Gastrocnemius medialis (tissue), 4 donors: ENCODE measurements around the gene C5AR1. TPM values are rescaled to one million over a fixed set of nuclear protein-coding genes. Genes with fewer than 3 reads are reported as not detected.
"Not testable (repeated sequence)": the region's sequence is repeated elsewhere in the genome, so short reads cannot be mapped to it uniquely, and the experiment has no call there.

ENCODE experiments used
- ATAC-seq, 2 donors: fragments of 150-250 bp; one replicate each; pipeline ENCODE4 v1.9.1; 2016
- DNase-seq, 2 donors: peaks; one replicate each; pipeline ENCODE4 v3.0.0-alpha.2; 2019
- H3K27ac ChIP-seq, 4 donors: fragments of 200-600 bp; sonication (generic); 1 replicate in 1 of 4; 2 replicates in 3 of 4; pipeline ENCODE4 v1.5.1; 2016 to 2018; ENCODE audit warnings: mild to moderate bottlenecking in 2 of 4, moderate library complexity in 1 of 4
- H3K27me3 ChIP-seq, 3 donors: fragments of 200-600 bp; sonication (generic) in 2 of 3; 1 replicate in 1 of 3; 2 replicates in 2 of 3; pipeline versions ENCODE4 v1.5.1 to v1.6.0; 2016 to 2019; ENCODE audit warnings: mild to moderate bottlenecking in 1 of 3, moderate library complexity in 1 of 3
- H3K36me3 ChIP-seq, 2 donors: fragments of 200-600 bp; sonication (generic) in 1 of 2; one replicate each; pipeline ENCODE4 v1.5.1; 2017 to 2018
- H3K4me1 ChIP-seq, 2 donors: fragments of 200-600 bp; sonication (generic) in 1 of 2; one replicate each; pipeline ENCODE4 v1.5.1; 2016 to 2017; ENCODE audit warnings: mild to moderate bottlenecking in 2 of 2
- H3K4me3 ChIP-seq, 4 donors: fragments of 200-600 bp; sonication (generic) in 3 of 4; 1 replicate in 1 of 4; 2 replicates in 3 of 4; pipeline ENCODE4 v1.5.1; 2016 to 2019; ENCODE audit warnings: mild to moderate bottlenecking in 2 of 4
- H3K9me3 ChIP-seq, 3 donors: fragments of 200-600 bp; sonication (generic) in 2 of 3; 1 replicate in 1 of 3; 2 replicates in 2 of 3; pipeline ENCODE4 v1.5.1; 2016 to 2019
- POLR2A ChIP-seq, 2 donors: fragments of 450-650 bp; IDR thresholded peaks; one replicate each; pipeline ENCODE4 v1.6.1; 2017; ENCODE audit warnings: antibody characterized with exemption in 2 of 2, mild to moderate bottlenecking in 2 of 2, moderate library complexity in 2 of 2
- in situ Hi-C, 4 donors: fragments of 200-750 bp; cut with MboI; loops; one replicate each; pipeline versions ENCODE4 v1.15.0 to v1.8.0; 2017; ENCODE audit warnings: low sequenced_read_pairs in 4 of 4
- intact Hi-C: fragments of 100-400 bp; cut with DNase I; formaldehyde crosslinking; loops from one replicate; pipeline ENCODE4 v1.15.1; 2023; ENCODE audit warnings: low total_unique reads
- total RNA-seq, 4 donors: library from RNA; depleted of rRNA; stranded (reverse); fragments of >200 nt; gene quantifications; one replicate each; pipeline versions ENCODE4 v1.1.0 to v1.2.3, GENCODE V29; 2016
- TF ChIP-seq, protein P1 (sequence below), 5 experiments: fragments of 450-650 bp in 3 of 5; fragments of 200-600 bp in 2 of 5; sonication (generic) in 2 of 5; IDR thresholded peaks in 4 of 5; conservative IDR thresholded peaks in 1 of 5; 1 replicate in 4 of 5; 2 replicates in 1 of 5; pipeline ENCODE4 v1.5.1; 2016 to 2019; ENCODE audit warnings: antibody characterized with exemption in 5 of 5, mild to moderate bottlenecking in 3 of 5, moderate library complexity in 3 of 5

The C5AR1 gene
- total RNA-seq, 4 donors from 2014 or later = 0.27 to 3.7 (median 2.1) TPM

GRCh38 chr19:47341734-47342133 is 32.1 kb downstream of the C5AR1 start:
- H3K4me1 ChIP-seq = no peaks in the 10 kb centered on the region
- ATAC-seq = no peak
- no peak for DNase-seq
- no peak overlapping the region for H3K4me3 ChIP-seq
- no peaks in the 10 kb centered on the region for H3K9me3 ChIP-seq
- H3K27ac ChIP-seq = no peak overlapping the region
- peaks cover 0 to 2% (median 0%) of the 10 kb centered on the region in 3 donors for H3K27me3 ChIP-seq
- no peak for TF ChIP-seq POLR2A (IDR thresholded peaks at IDR 0.05)
- TF ChIP-seq, protein P1, sequence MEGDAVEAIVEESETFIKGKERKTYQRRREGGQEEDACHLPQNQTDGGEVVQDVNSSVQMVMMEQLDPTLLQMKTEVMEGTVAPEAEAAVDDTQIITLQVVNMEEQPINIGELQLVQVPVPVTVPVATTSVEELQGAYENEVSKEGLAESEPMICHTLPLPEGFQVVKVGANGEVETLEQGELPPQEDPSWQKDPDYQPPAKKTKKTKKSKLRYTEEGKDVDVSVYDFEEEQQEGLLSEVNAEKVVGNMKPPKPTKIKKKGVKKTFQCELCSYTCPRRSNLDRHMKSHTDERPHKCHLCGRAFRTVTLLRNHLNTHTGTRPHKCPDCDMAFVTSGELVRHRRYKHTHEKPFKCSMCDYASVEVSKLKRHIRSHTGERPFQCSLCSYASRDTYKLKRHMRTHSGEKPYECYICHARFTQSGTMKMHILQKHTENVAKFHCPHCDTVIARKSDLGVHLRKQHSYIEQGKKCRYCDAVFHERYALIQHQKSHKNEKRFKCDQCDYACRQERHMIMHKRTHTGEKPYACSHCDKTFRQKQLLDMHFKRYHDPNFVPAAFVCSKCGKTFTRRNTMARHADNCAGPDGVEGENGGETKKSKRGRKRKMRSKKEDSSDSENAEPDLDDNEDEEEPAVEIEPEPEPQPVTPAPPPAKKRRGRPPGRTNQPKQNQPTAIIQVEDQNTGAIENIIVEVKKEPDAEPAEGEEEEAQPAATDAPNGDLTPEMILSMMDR (IDR thresholded peaks at IDR 0.05 in 4 of 5, conservative IDR thresholded peaks at IDR 0.05 in 1 of 5) = no peak
- intact Hi-C loops (no loop called here), in situ Hi-C loops (no loop called here)
- no peaks in the 10 kb centered on the region for H3K36me3 ChIP-seq

- no peaks in the 10 kb centered on the region for H3K9me3 ChIP-seq
- no peak overlapping the region for H3K27ac ChIP-seq
- peaks cover 0 to under 1% of the 10 kb centered on the region in 2 donors for H3K4me1 ChIP-seq
- DNase-seq = no peak
- in situ Hi-C loops = no loop called here
- no peaks in the 10 kb centered on the region for H3K36me3 ChIP-seq
- no peaks in the 10 kb centered on the region for H3K27me3 ChIP-seq
- H3K4me3 ChIP-seq = no peak overlapping the region
- intact Hi-C loops = no loop called here
- ATAC-seq = no peak
- TF ChIP-seq, protein P1 (IDR thresholded peaks at IDR 0.05 in 4 of 5, conservative IDR thresholded peaks at IDR 0.05 in 1 of 5) = no peak
- TF ChIP-seq POLR2A (IDR thresholded peaks at IDR 0.05) = no peak
Measured at GRCh38 chr19:47343194-47343802, 33.6 kb downstream of the C5AR1 start.

- Histone ChIP-seq H3K4me3 (no peak overlapping the region), H3K27ac (no peak overlapping the region), H3K4me1 (peaks cover 5% of the 10 kb centered on the region in 2 donors), H3K27me3 (no peaks in the 10 kb centered on the region), H3K36me3 (no peaks in the 10 kb centered on the region), H3K9me3 (no peaks in the 10 kb centered on the region)
- in situ Hi-C loops = no loop called here
- intact Hi-C loops = no loop called here
- no peak for TF ChIP-seq POLR2A (IDR thresholded peaks at IDR 0.05)
- TF ChIP-seq, protein P1 (IDR thresholded peaks at IDR 0.05 in 4 of 5, conservative IDR thresholded peaks at IDR 0.05 in 1 of 5) = no peak
- DNase-seq = no peak
- ATAC-seq = no peak
Measured at GRCh38 chr19:47344425-47344824, 34.8 kb downstream of the C5AR1 start.

DNA sequence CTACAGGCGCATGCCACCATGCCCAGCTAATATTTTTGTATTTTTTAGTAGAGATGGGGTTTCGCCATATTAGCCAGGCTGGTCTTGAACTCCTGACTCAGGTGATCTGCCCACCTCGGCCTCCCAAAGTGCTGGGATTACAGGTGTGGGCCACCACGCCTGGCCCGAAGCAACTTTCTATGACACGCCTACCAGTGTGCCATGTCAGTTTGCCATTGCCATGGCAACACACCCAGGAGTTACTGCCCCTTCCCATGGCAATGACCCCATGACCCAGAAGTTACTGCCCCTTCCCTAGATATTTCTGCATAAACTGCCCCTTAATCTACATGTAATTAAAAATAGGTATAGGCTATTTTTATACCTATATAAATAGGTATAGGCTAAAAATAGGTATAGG is 36.4 kb downstream of the C5AR1 start:
- H3K36me3 ChIP-seq, H3K27me3 ChIP-seq, ATAC-seq, H3K27ac ChIP-seq, H3K9me3 ChIP-seq, in situ Hi-C loops, DNase-seq, H3K4me3 ChIP-seq: not testable (repeated sequence)
- intact Hi-C loops = loop anchor here (5.0 kb wide), 1 partner anchor 351 kb away; no protein-coding TSS in a partner anchor
- peaks cover 10 to 14% of the 10 kb centered on the region in 2 donors for H3K4me1 ChIP-seq

DNA sequence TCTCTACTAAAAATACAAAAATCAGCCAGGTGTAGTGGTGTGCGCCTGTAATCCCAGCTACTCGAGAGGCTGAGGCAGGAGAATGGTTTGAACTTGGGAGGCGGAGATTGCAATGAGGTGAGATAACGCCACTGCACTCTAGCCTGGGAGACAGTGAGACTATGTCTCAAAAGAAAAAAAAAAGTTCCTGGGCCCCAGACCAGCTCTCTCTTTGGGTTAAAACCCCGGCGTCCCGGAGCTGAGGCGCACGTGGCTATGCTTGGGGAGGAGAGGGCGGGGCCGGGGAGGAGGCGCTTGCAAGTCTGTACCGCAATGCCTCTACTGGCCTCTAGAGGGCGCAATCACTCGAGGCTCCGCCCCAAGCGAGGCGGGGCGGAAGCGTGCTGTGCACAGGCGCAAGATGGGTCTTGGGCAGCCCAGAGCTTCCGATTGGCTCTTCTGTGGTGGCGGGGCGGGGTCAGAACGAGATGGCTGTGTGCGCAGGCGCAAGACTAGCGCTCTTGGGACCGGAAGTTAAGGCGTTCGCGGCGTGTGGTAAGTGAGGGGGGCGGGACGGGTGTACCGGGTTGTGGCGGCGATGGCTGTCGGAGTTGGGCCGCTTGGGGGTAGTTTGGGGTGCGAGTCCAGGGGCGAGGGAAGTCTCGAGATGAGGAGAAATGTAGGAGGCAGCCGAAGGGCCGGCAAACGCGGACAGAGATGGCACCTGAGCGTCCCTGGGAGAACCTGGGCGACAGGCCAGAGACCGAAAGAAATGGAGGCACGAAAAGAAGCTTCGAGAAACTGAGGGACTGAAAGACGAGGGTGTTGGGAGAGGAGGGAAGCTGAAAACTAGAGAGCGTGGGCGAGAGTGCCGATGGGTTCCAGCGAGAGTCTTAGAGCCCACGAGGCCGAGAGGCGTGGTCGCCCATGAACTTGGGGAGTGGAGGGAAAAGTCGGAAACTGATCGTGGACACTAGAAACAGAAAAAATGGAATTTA is 39.4 kb downstream of the C5AR1 start, which contains the start of gene DHX34:
Gene DHX34 (plus strand): TSS at position 497 of the 977 bp plus-strand sequence. CDS start 3,716 bp downstream, outside the sequence.
- in situ Hi-C loops (no loop called here), intact Hi-C loops (loop anchor here (5.0 kb wide), 1 partner anchor 348 kb away; no protein-coding TSS in a partner anchor)
- peaks cover 0 to 17% of the 10 kb centered on the region in 2 donors for H3K36me3 ChIP-seq
- peak within 1 kb of the TSS; percentile 64 to 94 (median 82) for H3K4me3 ChIP-seq
- ATAC-seq (peak; percentile 100), DNase-seq (peak; percentile 96 to 99)
- TF ChIP-seq, protein P1 (IDR thresholded peaks at IDR 0.05 in 4 of 5, conservative IDR thresholded peaks at IDR 0.05 in 1 of 5) = peak; percentile 97 to 100 (median 99)
- peak; percentile 67 to 78 for TF ChIP-seq POLR2A (IDR thresholded peaks at IDR 0.05)
- no peaks in the 10 kb centered on the region for H3K27me3 ChIP-seq
- peak within 1 kb of the TSS; percentile 79 to 82 (median 80) for H3K27ac ChIP-seq
- peaks cover 10 to 18% of the 10 kb centered on the region in 2 donors for H3K4me1 ChIP-seq
- no peaks in the 10 kb centered on the region for H3K9me3 ChIP-seq
